ENCODE results near the gene FHAD1.
A peak's percentile ranks its signal among the peaks of the same experiment; 100 is the strongest.
"Not testable (repeated sequence)": the region's sequence is repeated elsewhere in the genome, so short reads cannot be mapped to it uniquely, and the experiment has no call there.

The FHAD1 gene

GRCh38 chr1:15418806-15419515, 171.9 kb downstream of the FHAD1 start:
- peak; percentile 14 for DNase-seq

DNA sequence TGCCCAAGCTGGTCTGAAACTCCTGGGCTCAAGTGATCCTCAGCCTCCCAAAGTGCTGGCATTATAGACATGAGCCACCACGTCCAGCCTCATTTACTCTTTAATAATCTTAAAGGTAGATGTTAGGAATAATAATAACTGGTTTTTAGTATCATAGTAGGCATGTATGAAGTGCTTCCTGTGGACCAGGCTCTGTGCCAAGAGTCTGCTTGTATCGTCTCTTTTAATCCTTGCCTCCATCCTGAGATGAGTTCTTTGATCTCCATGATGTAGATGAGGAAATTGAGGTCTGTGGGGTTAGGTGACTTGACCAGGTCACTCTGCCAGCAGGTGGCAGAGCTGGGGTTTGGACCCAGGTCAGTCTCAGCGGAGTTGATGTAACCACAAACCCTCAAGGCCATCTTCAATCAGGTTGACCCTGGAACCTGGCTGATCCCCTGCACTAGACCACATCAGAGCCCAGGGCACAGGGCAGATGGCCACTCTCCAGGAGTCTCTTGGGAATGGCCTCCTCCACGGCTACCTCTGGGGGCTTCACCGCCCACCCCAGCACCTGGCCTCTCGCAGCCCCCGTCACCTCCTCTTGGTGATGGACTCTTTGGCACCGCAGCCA, 173.9 kb downstream of the FHAD1 start:
- no peak for DNase-seq

- no peak for DNase-seq
Measured at GRCh38 chr1:15422871-15423270, 175.8 kb downstream of the FHAD1 start.

GRCh38 chr1:15423355-15424077, 176.5 kb downstream of the FHAD1 start:
- no peak for DNase-seq

- no peak for DNase-seq
Measured at GRCh38 chr1:15424146-15424667, 177.2 kb downstream of the FHAD1 start.

DNA sequence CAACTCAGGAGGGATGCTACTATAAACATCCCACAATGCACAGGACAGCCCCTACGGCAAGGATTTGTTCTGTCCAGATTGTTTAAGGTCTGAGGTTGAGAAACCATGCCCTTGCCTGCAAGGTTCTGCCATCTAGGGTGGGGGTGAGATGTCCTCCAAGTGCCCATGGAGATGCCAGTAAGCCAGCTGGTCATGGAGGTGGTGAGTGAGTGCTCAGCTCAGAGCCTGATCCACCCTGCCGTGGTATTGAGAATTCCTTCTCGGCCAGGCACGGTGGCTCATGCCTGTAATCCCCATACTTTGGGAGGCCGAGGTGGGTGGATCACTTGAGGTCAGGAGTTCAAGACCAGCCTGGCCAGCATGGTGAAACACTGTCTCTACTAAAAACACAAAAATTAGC, 178.0 kb downstream of the FHAD1 start:
- DNase-seq: no peak

GRCh38 chr1:15425521-15425920, 178.5 kb downstream of the FHAD1 start:
- no peak for DNase-seq

GRCh38 chr1:15425958-15426357, 178.9 kb downstream of the FHAD1 start:
- DNase-seq: no peak

DNA sequence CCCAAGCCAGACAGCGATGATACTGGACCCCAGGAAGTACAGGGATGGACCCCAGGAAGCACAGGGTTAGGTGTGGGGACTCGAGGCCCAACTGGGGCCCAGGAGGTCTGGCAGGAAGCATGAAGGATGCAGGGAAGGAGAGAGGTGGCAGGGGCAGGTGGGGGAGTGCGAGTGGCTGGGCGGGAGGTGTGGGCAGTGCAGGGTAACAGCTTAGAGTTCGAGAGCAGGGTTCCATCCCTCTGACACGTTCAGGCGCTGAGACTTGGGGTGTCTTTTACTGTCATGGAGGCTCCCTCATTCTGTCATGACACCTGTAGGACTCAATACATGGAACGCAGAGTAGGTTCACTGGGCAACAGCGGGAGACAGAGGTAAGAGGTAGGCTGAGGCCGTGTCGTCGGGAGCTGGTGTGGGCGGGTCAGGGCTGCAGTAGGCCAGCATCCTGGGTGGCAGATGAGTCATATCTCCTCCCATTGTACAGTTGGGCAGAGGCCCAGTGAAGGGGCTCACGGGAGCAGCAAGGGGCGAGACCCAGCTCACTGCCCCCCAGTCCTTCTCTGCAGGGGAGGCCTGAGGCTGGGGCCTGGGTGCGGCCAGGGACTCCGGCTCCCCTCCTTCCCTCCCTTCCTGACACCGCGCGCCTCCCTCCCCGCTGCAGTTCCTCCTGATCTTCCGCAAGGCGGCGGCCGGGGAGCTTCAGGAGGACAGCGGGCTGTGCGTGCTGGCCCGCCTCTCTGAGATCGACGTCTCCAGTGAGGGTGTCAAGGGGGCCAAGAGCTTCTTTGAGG, 179.7 kb downstream of the FHAD1 start:
- peak; percentile 28 for DNase-seq

GRCh38 chr1:15427280-15427666, 180.2 kb downstream of the FHAD1 start:
- no peak for DNase-seq

DNA sequence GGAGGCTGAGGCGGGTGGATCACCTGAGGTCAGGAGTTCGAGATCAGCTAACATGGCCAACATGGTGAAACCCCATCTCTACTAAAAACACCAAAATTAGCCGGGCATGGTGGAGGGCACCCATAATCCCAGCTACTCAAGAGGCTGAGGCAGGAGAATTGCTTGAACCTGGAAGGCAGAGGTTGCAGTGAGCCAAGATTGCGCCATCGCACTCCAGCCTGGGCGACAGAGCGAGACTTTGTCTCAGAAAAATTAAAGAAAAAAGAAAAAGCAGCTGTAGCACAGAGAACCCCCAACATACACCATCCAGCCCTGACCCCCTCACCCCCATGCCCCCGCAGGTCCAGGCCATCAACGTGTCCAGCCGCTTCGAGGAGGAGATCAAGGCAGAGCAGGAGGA, 181.2 kb downstream of the FHAD1 start:
- DNase-seq: not testable (repeated sequence)

DNA sequence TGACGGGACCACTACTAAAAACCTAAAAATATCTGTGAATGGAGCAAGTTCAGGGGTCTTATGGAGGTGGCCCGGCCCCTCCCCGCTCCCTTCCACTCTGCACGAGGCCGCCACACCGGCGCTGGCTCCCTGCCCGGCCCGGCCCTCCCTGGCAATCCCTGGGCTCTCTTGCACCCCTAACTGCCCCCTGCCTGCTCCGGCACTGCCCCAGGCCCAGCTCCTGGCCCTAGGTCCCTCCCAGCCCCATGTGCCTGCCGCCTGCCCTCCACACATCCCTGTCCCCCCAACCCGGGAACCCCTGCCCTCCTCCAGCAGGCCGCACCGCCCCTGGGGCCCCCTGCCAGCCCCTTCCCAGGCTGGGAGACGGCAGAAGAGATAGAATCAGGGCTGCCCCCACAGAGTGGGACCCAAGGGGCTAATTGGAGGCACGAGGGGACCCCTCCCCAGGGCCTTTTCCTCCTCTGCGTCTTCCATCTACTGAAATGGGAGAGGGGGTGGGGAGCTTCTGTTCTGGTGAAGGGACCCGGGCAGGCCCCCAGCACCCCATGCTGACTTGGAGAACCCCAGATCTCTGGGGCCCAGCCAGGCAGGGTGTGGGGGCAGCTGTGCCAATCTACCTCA, 181.9 kb downstream of the FHAD1 start:
- no peak for DNase-seq

GRCh38 chr1:15429701-15430149, 182.7 kb downstream of the FHAD1 start:
- no peak for DNase-seq

GRCh38 chr1:15430787-15431570, 184.0 kb downstream of the FHAD1 start:
- DNase-seq: peak; percentile 31

DNA sequence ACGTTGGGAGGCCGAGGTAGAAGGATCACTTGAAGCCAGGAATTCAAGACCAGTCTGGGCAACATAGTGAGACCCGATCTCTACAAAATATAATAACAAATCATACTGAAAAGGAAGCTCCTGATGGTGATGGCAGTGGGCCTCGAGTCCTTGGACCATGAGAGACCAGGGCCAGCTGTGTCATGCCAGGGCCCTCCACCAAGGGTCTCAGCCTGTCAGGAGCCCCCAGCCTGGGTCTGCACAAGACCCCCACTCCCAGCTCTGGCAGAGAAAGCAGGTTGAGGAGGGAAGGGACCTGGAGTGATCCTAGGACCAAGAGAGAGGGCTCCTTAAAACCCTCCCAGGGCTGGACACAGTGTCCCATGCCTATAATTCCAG, 184.5 kb downstream of the FHAD1 start:
- DNase-seq: no peak

DNA sequence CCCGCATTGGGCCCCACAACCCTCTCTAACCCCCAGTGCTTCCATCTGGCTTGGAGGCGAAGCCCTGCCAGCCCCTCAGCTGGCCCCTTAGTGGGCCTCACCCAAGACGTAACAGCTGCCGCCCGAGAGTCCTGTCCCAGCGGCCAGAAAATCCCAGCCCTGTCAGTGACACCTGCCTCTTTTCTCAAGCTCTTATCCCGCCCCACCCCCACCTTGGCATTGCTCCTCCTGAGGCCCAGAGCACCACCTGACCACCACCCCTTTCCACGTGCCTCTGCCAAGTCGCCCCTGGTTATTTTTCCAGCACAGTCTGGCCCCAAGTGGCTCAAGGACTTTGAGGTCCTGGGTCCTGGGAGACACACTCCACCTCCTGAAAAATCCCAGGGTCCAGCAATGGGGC, 185.3 kb downstream of the FHAD1 start:
- DNase-seq: no peak

GRCh38 chr1:15433471-15433870, 186.4 kb downstream of the FHAD1 start:
- DNase-seq: no peak

GRCh38 chr1:15434739-15435138, 187.7 kb downstream of the FHAD1 start:
- peak; percentile 20 for DNase-seq

DNA sequence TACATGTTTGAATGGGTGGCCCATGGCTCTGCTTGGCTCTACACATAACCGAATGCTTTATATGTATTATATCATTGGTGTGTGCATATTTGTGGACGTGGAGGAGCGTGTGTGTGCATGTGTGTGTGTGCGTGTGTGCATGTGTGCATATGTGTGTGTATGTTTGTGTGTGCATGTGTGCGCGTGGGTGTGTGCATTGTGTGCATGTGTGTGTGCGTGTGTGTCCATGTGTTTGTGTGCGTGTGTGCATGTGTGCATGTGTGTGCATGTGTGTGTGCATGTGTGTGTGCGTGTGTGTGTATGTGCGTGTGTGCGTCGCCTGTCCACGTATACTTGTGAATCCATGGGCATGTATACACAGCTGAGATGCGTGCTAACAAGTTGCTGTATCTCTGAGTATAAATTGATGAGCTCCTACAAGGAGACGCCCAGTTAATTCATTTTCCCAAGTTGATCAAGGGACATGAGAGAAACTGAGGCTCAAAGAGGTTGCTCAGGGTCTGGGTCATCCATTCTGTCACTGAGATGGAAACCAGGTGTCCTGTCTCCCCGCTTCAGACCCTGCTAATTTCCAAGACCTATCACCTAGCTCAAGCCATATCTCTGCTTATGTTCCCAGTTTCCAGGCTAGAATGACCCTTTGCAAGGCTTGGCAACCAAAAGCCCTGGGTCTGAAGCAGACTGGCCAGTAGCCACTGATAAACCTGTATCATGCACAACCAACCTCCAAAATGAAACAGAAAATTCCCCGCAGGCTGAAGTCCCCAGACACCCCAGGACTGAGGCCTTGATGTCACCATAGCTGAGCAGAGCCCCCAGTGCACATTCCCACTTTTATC, 188.4 kb downstream of the FHAD1 start:
- no peak for DNase-seq

DNA sequence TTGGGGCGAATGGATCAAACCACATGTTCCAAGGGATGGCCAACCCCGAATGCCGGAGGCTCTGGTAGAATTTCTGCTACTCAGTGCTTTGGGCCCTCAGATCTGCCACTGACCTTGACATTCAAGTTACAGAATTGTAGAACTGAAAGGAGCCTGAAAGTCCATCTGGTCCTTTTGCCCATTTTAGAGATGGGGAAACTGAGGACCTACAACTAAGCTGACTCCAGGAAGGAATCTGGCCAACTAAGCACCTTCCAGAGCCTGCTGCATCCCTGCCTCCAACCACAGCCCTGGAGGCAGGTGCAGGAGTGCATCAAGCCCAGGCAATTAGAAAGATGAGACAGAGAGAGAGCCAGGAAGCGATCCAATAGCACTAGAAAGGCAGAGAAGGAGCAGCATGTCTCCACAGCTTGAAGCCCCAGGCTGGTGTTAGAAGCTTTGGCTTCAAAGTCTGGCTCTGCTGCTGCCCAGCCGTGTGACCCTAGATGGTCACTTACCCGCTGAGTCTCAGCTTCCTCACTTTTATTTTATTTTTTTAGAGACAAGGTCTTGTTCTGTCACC, 189.9 kb downstream of the FHAD1 start:
- DNase-seq: no peak
